Left cardiac atrium (tissue), 4 donors: ENCODE data around the gene PHKG2. TPM values are rescaled to one million over a fixed set of nuclear protein-coding genes. Genes with fewer than 3 reads are reported as not detected.

Experiments
- ATAC-seq, 2 donors: fragments of 200-7000 bp; cut with Tn5 transposase; one replicate each; pipeline ENCODE4 v1.9.1; 2020; ENCODE audit warnings: mild to moderate bottlenecking in 2 of 2, moderate library complexity in 2 of 2
- DNase-seq: peaks from one replicate; pipeline ENCODE4 v3.0.0-alpha.2; 2020
- intact Hi-C, 2 donors: fragments of 100-400 bp; cut with DNase I; formaldehyde crosslinking; loops; one replicate each; pipeline versions ENCODE4 v1.14.1 to v1.15.1; 2022 to 2023
- total RNA-seq, 2 donors: library from RNA; stranded (reverse); fragmentation: NEBNext Ultra II Directional; extraction: Animal tissue kit (Norgen Biotek cat#: 25700); gene quantifications; one replicate each; pipeline ENCODE4 v1.2.1, GENCODE V29; 2021
- donor health status: DM: no; HTN: yes; CAD: no.
- donor health status: DM: no; HTN: yes; CAD: no; lungs with severe emphysema.
- donor health status: DM: yes; HTN: yes; CAD: no.
- donor health status: Dilated cardiomyopathy.

Gene PHKG2
- total RNA-seq, 2 donors from 2014 or later, result 17.8 to 18.6 TPM

DNA sequence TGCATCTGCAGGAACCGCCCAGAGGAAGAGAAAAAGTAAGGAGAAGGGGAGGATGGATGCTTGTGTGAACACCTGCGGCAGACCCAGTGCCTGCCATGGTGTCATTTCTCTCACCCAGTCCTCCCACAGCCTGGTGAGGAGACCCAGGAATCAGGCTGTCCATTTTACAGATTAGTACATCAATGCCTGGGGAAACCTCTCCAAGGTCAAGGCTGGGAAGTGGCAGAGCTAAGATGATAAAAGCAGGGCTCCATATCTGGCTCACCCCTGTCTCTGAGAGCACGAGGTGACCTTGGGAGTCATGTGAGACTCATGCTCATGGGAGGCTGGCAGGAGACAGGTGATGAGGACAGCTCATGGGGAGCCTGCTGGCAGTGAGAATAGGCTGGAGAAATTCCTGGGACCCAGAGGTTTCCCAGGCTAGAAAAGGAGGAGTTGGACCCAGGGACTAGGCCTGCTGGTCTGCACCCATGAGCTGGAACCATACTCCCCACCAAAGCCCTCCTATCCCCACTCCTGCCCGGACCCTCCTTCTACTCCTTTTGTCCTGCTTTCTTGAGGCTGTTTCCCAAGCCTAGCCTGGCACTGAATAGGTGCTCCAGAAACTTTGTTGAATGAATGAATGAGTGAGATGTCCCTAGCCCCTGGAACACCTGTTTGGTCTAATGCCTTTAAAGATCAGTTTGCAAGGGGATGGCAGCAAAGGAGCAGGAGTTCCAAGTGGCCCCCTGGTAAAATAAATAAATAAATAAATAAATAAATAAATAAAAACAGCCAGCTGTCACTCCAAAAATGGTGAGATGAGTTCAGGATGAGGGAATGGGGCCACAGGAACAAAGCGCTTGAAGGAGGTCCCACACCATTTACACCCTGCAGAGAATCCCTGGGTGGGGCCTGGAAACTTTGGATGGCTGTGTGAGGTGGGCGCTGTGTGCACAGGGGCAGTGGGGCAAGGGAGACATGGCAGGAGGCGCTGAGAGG is 37.2 kb downstream of the PHKG2 start:
- DNase-seq, result no peak
- intact Hi-C loops, result no loop called here
- ATAC-seq, result peak in 1 of 2 donors; percentile 1

DNA sequence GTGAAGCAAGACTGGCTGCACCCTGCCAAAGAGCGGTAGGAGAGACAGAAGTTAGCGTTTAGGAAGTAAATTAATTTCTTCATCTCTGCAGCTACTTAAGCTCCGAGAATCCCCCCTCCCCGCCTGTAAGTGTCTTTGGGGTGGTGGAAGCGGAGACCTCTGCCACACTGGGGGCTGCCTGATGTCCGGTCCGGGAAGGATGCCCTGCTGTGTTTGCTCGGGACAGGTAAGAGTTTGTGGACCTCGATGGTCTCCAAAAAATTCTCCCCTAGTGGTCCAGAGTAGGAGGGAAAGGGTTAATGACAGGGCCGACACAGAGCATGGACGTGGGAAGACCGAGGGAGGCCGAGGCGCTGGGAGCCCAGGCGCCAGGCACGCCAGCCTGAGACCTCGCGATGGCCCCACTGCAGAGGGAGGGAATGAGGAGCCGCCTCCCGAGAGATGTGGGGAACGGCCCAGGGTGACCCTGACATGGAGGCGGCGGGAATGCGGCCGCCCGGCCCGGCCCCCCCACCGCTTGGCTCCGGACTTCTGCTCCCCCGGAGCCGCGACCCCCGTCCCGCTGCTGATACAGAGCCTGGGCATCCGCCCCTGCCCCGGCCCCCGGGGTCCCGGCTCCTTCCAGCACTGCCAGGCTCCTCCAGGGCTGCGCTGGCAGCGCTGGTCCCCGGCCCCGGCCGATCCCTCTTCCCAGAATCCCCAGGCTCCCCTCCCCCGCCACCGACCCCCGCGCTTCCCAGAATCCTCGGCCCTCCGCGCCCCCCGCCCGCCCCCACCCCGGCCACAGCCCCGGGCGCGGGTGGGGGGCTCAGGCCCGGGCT is 38.1 kb downstream of the PHKG2 start:
- intact Hi-C loops, result no loop called here
- no peak for DNase-seq

DNA sequence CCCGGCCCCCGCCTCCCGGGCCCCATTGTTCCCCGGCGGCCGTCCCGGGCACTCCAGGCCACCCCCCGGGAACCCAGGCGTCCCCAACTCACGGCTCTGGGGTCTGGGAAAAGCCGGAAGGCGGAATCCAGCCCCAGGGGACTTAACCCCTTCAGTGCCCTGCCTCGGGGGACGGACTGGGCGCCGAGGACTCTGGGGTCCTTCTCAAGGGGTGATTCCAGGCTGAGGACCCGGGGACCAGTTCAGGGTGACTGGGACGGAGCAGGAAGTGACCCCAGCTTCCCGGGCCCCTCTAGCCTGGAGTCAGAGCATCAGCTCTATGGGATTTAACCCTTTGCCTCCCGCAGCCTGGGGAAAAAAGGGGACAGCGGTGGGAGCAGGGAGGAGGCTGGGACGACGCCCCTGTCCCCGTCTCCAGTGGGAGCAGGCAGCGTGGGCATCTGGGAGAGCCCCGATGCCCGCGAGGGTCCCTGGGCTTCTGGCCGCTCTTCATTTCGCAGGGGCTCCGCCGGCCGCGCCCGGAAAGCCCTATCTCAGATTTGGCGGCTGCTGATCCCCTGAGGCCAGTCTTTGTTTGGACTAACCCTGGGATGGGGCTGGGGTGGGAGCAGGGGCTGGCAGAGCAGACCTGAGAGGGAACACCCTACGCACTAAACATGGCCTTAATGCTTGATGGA is 38.8 kb downstream of the PHKG2 start, which contains the start of gene ZNF629:
Gene ZNF629, minus strand, starts transcription at position 270 of the 677 bp plus-strand sequence. CDS start 2,723 bp downstream, outside the sequence.
- ATAC-seq (peak; percentile 85 to 92), DNase-seq (peak; percentile 81)
- intact Hi-C loops, result loop anchor here in 1 of 2 donors (1.0 kb wide), 1 partner anchor 18 kb away; no protein-coding TSS in a partner anchor

More for the DNA sequence above, 38.1 kb downstream of the PHKG2 start:
- ATAC-seq, result peak; percentile 70 to 78

DNA sequence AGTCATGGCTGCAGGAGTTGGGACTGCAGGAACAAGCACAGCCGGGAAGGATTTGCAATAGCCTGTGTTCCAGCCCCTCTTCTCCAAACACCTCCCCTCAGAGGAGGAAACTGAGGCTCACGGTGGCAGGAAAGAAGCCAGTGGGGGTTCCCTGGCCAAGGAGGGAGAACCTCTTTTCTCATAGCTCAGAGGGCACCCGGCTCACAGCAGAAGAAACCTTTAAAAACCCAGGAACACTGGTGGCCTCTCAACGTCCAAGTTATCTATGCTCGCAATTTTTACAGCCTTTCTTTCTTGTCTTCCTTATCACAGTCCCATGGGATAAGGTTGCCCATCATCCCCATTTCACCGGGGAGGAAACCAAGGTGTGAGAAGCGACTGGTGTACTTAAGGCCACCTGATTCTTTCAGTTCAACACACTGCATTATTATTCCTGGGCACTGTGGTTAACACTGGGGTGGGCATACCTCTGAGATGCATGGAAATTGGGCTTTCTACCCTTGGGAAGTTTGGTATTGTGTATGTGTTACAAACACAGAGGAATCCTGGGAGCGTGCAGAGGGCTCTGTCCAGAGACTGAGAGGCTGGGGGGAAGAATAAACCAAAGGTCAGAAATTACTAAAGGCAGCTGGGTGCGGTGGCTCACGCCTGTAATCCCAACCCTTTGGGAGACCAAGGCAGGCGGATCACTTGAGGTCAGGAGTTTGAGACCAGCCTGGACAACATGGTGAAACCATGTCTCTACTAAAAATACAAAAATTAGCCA is 39.6 kb downstream of the PHKG2 start:
- intact Hi-C loops, result loop anchor here in 1 of 2 donors (1.0 kb wide), 1 partner anchor 18 kb away; no protein-coding TSS in a partner anchor
- no peak for DNase-seq
- ATAC-seq, result no peak

DNA sequence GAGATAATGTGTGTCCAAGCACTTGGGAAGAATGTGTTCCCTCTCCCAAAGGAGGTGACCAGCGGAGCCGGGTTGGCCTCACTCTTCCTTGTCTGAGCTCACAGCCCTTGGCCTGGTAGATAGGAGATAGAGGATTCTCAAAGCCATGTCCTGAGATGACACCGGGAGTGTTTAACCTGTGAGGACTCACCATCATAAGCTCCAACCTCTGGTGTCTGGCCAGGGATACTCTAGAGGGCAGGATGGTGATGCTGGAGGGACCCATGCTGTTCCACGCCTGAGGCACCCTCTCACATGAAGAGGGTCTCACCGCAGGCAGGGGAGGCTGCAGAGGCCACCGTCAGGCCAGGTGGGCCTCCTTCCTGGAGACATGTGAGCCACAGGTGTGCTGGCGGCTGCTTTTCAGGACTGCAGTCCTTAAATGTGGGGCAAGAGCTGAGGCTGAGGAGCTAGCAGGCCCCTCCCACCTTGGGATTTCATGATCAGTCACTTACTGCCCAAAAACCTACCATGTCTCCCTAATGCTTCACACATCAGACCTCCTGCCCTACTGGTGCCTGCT is 45.4 kb downstream of the PHKG2 start:
- intact Hi-C loops, result no loop called here
- ATAC-seq (no peak), DNase-seq (no peak)

DNA sequence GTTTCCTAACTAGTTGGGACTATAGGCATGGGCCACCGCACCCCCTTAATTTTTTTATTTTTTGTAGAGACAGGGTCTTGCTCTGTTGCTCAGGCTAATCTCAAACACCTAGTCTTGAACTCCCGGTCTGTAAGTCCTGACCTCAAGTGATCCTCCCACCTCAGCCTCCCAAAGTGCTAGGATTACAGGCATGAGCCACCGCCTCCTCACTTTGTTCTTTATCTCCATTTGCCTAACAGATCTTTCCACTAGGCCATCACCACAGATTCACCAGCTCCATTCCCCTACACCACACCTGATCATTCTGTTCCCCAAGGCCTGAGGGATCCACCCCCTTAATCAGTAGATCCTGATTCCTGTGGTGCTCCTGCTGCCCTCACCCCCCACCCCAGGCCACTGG is 46.4 kb downstream of the PHKG2 start:
- no peak for ATAC-seq
- intact Hi-C loops, result no loop called here
- DNase-seq, result no peak

DNA sequence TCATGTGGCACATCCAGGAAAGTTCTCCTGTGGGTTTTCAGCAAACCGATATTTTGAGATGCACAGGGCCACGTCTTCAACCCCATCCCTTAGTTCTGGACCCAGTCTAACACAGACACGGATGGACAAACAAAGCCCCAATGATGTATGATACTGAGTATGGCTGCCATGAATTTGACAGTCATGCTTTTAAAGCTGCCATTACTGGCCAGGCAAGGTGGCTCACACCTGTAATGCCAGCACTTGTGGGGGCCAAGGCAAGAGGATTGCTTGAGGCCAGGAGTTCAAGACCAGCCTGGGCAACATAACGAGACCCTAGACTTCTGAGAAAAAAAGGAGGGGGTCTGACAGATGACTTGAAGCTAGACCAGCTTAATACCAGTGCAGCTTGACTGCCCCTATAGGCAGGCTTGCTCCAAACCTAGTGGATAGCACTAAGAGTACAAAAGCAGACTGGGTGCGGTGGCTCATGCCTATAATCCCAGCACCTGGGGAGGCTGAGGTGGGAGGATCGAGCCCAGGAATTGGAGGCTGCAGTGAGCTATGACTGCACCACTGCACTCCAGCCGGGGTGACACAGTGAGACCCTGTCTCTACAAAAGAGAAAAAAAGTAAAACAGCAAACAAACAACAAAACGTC is 49.6 kb downstream of the PHKG2 start:
- DNase-seq, result no peak
- intact Hi-C loops, result no loop called here

More for the DNA sequence above, 49.6 kb downstream of the PHKG2 start:
- ATAC-seq, result no peak

Other genes starting within 250 kb of the PHKG2 start
- 10 to 100 TPM; 46.4 to 55.5 TPM for gene ZNF768, start 221.9 kb upstream of the PHKG2 start, total RNA-seq
- gene ZNF747, start 213.6 kb upstream of the PHKG2 start, total RNA-seq, result 1 to 10 TPM; 8.0 to 8.2 TPM
- 1 to 10 TPM; 5.7 to 8.7 TPM for gene ZNF764, start 190.1 kb upstream of the PHKG2 start, total RNA-seq
- 10 to 100 TPM in 1 of 2 donors, 1 to 10 TPM in 1; 7.9 to 12.5 TPM for gene ZNF688, start 176.7 kb upstream of the PHKG2 start, total RNA-seq
- gene ZNF785, start 162.7 kb upstream of the PHKG2 start, total RNA-seq, result 1 to 10 TPM; 8.2 to 9.8 TPM
- 1 to 10 TPM; 5.2 to 6.6 TPM for gene ZNF689, start 138.0 kb upstream of the PHKG2 start, total RNA-seq
- 10 to 100 TPM; 23.7 to 24.0 TPM for gene PRR14, start 97.5 kb upstream of the PHKG2 start, total RNA-seq
- 10 to 100 TPM; 29.5 to 37.2 TPM for gene FBRS, start 90.0 kb upstream of the PHKG2 start, total RNA-seq
- 10 to 100 TPM; 42.3 to 45.9 TPM for gene SRCAP, start 49.3 kb upstream of the PHKG2 start, total RNA-seq
- gene CFAP119, start 13.6 kb downstream of the PHKG2 start, total RNA-seq, result 1 to 10 TPM in 1 of 2 donors, under 1 TPM in 1; 0.52 to 1.1 TPM
- 10 to 100 TPM; 41.2 to 72.1 TPM for gene RNF40, start 13.9 kb downstream of the PHKG2 start, total RNA-seq
- 10 to 100 TPM; 16.6 to 28.3 TPM for gene ZNF629, start 38.8 kb downstream of the PHKG2 start, total RNA-seq
- 10 to 100 TPM; 20.9 to 27.9 TPM for gene BCL7C, start 145.7 kb downstream of the PHKG2 start, total RNA-seq
- 1 to 10 TPM; 6.8 to 7.3 TPM for gene CTF1, start 148.2 kb downstream of the PHKG2 start, total RNA-seq
- gene FBXL19, start 175.1 kb downstream of the PHKG2 start, total RNA-seq, result 10 to 100 TPM in 1 of 2 donors, 1 to 10 TPM in 1; 6.4 to 10.1 TPM
- gene ORAI3, start 200.6 kb downstream of the PHKG2 start, total RNA-seq, result 10 to 100 TPM in 1 of 2 donors, 1 to 10 TPM in 1; 8.8 to 14.2 TPM
- gene SETD1A, start 209.3 kb downstream of the PHKG2 start, total RNA-seq, result 10 to 100 TPM in 1 of 2 donors, 1 to 10 TPM in 1; 9.2 to 10.9 TPM
- 1 to 10 TPM; 9.8 to 10.0 TPM for gene HSD3B7, start 236.8 kb downstream of the PHKG2 start, total RNA-seq